HG03159 (cell line): ENCODE measurements around the gene GON4L.
"Not testable (repeated sequence)": the region's sequence is repeated elsewhere in the genome, so short reads cannot be mapped to it uniquely, and the experiment has no call there.

Experiments used
- ATAC-seq: cut with Tn5 transposase; IDR thresholded peaks from one replicate; pipeline ENCODE4 v1.9.1; 2021; ENCODE audit warnings: mild to moderate bottlenecking, moderate library complexity; ENCODE audit not compliant: unreplicated experiment

Gene GON4L

GRCh38 chr1:155747586-155747985 is 109.4 kb downstream of the GON4L start:
- not testable (repeated sequence) for ATAC-seq

- ATAC-seq: peak; percentile 90
Observed at GRCh38 chr1:155745284-155746228, 111.5 kb downstream of the GON4L start.

DNA sequence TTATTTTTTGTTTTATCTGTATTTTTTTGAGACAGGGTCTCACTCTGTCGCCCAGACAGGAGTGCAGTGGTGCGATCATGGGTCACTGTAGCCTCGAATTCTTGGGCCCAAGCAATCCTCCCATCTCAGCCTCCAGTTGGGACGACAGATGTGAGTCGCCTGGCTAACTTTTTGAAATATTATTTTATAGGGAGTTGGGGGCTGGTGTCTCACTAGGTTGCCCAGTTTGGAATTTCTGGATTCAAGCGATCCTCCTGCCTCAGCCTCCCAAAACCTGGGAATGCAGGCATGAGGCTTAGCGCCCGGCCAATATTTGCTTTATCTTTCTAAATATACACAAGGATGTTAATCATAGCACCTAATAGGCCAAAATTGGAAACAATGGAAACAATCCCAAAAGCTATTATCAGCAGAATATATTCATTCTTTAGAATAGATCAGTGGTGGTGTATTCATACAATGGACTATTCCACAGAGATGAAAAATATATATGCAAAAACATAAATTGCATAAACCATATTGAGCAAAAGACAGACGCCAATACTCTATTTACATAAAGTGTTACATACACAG is 112.2 kb downstream of the GON4L start:
- ATAC-seq: no peak

GRCh38 chr1:155741908-155742307 is 115.1 kb downstream of the GON4L start:
- no peak for ATAC-seq

- no peak for ATAC-seq
Observed at GRCh38 chr1:155740995-155741394, 116.0 kb downstream of the GON4L start.

DNA sequence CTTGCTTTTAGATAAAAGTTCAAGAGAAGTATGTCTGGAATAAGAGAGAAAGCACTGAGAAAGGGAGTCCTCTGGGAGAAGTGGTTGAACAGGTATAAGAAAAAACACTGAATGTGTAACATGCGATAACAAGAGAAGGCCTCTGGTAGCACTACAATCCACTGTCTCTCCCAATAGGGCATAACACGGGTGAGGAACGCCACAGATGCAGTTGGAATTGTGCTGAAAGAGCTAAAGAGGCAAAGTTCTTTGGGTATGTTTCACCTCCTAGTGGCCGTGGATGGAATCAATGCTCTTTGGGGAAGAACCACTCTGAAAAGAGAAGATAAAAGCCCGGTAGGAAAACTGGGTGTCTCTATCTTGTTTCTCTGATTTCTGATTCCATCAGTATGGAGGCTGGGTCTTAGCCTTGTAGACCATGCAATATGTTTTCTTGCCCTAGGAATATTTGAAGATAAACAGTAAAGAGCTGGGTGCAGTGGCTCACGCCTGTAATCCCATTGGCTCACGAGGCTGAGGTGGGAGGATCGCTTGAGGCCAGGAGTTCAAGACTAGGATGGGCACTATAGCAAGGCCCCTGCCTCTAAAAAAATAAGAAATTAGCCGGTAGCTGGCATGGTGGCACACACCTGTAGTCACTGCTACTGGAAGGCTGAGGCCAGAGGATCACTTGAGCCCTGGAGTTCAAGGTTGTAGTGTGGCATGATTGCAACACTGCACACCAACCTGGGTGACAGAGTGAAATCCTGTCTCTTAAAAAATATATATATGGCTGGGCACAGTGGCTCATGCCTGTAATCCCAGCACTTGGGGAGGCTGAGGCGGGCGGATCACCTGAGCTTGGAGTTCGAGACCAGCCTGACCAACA is 127.7 kb downstream of the GON4L start:
- no peak for ATAC-seq

- ATAC-seq: no peak
Observed at GRCh38 chr1:155725142-155725541, 131.9 kb downstream of the GON4L start.

GRCh38 chr1:155719703-155720102 is 137.3 kb downstream of the GON4L start:
- no peak for ATAC-seq

DNA sequence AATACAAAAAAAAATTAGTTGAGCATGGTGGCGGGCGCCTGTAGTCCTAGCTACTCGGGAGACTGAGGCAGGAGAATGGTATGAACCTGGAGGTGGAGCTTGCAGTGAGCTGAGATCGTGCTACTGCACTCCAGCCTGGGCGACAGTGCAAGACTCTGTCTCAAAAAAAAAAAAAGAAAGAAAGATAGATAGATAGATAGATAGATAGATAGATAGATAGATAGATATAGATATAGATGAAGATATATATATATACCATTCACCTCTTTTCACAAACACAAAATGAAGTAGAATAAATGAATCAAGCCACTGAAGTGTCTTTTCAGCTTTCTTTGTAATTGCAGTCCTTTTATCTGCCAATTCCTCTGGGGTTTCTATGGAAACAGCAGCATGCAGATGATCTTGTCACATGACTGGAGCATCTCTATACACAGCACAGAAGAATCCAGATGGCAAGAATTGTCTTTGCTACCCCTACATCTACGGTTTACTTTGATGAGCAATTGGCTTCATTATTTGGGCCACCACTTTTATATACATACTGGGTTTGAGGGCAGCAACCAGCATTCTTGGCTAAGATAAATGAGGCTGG is 138.4 kb downstream of the GON4L start:
- ATAC-seq: not testable (repeated sequence)

DNA sequence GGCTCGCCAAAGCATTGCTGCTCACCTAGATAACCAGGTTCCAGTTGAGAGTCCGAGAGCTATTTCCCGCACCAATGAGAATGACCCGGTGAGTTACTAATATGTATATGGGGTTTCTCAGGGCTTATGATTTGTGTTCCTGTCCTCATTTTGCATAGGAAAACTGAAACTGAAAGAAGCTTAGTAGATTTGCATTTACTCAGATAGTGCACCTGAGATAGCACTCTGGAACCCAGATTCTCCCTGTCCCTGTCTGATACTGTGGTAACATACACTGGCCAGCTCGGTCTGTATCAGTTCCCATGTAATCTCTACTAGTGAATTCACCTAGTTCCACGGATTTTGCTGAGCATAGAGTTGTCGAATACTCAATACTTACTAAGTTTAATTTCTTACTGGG is 140.0 kb downstream of the GON4L start:
- peak; percentile 60 for ATAC-seq

DNA sequence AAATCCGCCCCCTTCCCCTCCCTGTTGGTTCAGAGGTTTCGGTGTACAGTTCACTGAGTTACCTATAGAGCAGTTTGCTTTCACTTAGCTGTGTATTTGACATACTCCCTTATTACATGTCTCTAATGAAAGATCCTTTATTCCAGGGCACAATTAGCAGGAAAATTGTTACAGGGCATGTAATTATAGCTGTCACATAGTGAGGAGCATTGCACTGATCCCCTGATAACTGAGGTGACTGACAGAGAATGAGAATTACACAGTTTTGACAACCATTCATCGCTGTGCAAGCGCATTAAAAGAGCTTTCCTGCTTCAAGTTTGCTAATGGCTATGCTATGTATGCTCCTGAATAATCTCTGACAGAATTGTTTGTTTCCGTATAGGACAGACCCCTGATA is 141.2 kb downstream of the GON4L start:
- no peak for ATAC-seq

- ATAC-seq: not testable (repeated sequence)
Observed at GRCh38 chr1:155715056-155715455, 142.0 kb downstream of the GON4L start.

- ATAC-seq: no peak
Observed at GRCh38 chr1:155713075-155713474, 143.9 kb downstream of the GON4L start.

DNA sequence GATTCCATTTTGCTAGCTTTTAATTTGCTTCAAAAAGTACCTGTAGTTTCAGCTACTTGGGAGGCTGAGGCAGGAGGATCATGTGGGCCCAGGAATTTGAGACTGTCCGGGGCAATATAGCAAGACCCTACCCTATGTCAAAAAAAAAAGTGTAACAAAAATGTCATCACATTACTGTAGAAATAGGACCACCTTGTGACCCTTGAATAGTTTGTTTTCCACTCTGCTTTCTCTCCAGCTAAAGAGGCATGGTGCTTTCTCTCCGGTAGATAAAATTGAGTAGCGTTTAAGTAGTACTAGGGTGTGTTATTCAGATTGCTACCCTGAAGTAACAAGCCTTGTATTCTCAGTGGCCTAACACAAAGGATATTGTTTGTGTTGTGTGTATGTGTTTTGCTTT is 144.4 kb downstream of the GON4L start:
- ATAC-seq: not testable (repeated sequence)

- ATAC-seq: not testable (repeated sequence)
Observed at GRCh38 chr1:155711457-155711856, 145.6 kb downstream of the GON4L start.

DNA sequence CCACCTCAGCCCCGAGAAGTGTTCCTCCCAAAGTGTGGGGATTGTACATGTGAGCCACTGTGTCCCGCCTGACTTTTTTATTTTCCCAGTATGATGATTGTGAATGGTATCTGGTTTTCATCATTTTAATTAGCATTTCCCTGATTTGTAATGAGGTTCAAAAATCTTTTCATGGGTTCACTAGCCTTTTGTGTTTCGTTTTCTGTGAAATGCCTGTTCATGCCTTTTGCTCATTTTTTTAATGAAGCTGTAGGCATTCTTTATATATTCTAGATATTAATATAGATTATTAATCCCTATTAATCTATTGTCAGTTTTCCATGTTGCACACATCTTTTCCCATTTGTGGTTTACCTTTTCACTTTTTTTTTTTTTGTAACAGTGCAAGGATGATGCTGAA is 147.6 kb downstream of the GON4L start:
- ATAC-seq: no peak

GRCh38 chr1:155706139-155706538 is 150.9 kb downstream of the GON4L start:
- ATAC-seq: no peak

DNA sequence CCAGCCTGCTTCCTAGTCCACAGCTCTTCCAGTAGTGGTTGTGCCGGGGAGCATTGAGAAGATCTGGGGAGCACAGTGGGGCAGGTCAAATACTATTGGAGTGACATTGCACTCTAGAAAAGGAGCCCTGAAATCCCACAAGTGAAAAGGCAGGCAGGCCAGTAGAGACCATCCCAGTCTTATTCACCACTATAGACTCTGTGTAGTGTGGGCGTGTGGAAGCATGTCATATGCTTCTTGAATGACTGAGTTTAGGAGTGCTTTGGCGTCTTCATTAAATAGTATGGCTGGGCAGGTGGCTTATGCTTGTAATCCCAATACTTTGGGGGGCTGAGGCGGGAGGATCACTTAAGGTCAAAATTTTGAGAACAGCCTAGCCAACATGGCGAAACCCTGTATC is 152.6 kb downstream of the GON4L start:
- not testable (repeated sequence) for ATAC-seq

DNA sequence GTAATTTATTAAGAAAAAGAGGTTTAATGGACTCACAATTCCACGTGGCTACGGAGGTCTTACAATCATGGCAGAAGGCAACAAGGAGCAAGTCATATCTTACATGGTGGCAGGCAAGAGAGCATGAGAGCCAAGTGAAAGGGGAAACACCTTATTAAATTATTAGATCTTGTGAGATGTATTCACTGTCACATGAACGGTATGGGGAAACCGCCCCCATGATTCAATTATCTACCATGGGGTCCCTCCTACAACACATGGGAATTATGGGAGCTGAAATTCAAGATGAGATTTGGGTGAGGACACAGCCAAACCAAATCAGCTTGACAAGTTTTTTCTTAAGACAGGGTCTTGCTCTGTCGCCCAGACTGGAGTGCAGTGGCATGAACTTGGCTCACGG is 153.8 kb downstream of the GON4L start:
- no peak for ATAC-seq

- not testable (repeated sequence) for ATAC-seq
Observed at GRCh38 chr1:155701675-155702074, 155.3 kb downstream of the GON4L start.
